ENCODE measurements around the gene IFITM2. TPM values are rescaled to one million over a fixed set of nuclear protein-coding genes. Genes with fewer than 3 reads are reported as not detected.

Gene IFITM2
- total RNA-seq, 2 donors from 2014 or later: 96.6 to 149 TPM

DNA sequence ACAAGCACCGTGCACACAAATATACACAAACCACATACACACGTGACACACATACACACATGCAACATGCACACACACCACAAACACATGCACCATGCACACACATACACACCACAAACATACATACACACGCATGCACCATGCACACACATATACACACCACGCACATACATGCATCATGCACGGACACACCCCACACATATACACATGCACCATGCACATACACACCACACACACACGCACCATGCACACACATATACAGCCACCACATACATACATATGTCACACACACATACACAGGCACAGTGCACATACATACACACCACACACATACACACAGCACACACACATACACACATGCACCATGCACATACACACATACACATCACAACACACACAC is 49.0 kb downstream of the IFITM2 start:
- Histone ChIP-seq H3K9me3 (no peaks in the 10 kb centered on the region), H3K36me3 (no peaks in the 10 kb centered on the region), H3K4me1 (replicated peaks) (no peaks in the 10 kb centered on the region), H3K4me3 (no peak overlapping the region), H3K27ac (no peak overlapping the region), H3K27me3 (replicated peaks; ENCODE audit: insufficient read depth) (no peaks in the 10 kb centered on the region)
- TF ChIP-seq POLR2AphosphoS5 (IDR thresholded peaks at IDR 0.05): no peak
- no peak for TF ChIP-seq POLR2A (IDR thresholded peaks at IDR 0.05)
- TF ChIP-seq, protein P1, sequence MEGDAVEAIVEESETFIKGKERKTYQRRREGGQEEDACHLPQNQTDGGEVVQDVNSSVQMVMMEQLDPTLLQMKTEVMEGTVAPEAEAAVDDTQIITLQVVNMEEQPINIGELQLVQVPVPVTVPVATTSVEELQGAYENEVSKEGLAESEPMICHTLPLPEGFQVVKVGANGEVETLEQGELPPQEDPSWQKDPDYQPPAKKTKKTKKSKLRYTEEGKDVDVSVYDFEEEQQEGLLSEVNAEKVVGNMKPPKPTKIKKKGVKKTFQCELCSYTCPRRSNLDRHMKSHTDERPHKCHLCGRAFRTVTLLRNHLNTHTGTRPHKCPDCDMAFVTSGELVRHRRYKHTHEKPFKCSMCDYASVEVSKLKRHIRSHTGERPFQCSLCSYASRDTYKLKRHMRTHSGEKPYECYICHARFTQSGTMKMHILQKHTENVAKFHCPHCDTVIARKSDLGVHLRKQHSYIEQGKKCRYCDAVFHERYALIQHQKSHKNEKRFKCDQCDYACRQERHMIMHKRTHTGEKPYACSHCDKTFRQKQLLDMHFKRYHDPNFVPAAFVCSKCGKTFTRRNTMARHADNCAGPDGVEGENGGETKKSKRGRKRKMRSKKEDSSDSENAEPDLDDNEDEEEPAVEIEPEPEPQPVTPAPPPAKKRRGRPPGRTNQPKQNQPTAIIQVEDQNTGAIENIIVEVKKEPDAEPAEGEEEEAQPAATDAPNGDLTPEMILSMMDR (IDR thresholded peaks at IDR 0.05): no peak
- no peak for DNase-seq (ENCODE audit: low spot score)
- WGBS: 78% methylated on average over 6 of the region's 6 CpGs
- intact Hi-C loops (cut with DNase I): loop anchor here (5.0 kb wide), 3 partner anchors 49 to 154 kb away; partner anchors contain the start of genes IFITM2, PSMD13 and SIRT3

DNA sequence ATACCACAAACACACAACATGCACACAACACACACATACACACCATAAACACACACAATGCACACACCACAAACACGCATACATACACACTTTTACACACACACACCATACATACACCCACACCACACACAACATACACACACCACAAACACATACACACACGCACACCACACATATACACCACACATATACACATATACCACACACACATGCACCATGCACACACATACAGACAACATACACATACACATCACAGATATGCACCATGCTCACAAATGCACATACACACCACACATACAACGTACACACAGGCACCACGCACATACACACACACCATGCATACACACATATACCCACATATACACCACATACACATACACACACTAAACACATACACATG is 50.0 kb downstream of the IFITM2 start:
- intact Hi-C loops (cut with DNase I): loop anchor here (5.0 kb wide), 3 partner anchors 50 to 155 kb away; partner anchors contain the start of genes IFITM2, PSMD13 and SIRT3
- TF ChIP-seq POLR2A (IDR thresholded peaks at IDR 0.05): no peak
- no peak for TF ChIP-seq POLR2AphosphoS5 (IDR thresholded peaks at IDR 0.05)
- TF ChIP-seq, protein P1 (IDR thresholded peaks at IDR 0.05): no peak

DNA sequence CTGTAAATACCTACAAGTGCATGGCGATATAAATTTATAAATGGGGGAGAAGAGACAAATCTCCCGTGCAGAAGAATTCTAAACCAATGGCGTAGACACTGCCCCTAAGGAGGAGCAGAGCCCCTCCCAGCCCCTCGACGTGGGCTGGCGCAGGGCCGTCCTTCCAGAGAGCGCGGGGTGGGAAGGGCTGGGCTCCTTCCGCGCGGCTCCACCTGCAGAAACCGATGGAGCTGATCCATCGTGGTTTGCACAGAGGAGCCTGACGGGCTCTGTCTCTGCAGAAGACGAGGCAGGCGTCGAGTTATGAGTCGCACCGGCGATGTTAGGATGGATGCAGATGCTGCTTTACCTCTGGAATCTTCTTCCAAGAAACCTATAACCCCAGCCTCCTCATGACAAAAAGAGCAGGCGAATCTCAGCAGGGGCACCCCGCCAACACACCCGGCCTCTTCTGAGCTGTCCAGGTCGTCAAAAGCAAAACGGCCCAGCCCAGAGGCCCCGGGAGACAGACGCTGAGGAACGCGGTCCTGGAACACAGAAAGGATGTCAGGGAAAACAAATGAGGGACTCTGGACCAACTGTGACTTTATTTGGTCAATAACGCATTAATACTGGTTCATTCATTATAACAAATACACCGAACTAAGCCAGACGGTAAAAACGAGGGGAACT is 50.6 kb downstream of the IFITM2 start:
- TF ChIP-seq POLR2AphosphoS5 (IDR thresholded peaks at IDR 0.05): no peak
- TF ChIP-seq, protein P1 (IDR thresholded peaks at IDR 0.05): no peak
- TF ChIP-seq POLR2A (IDR thresholded peaks at IDR 0.05): no peak
- no peak for DNase-seq (ENCODE audit: low spot score)
- Histone ChIP-seq H3K4me1 (replicated peaks) (no peaks in the 10 kb centered on the region), H3K9me3 (no peaks in the 10 kb centered on the region), H3K27ac (no peak overlapping the region), H3K4me3 (no peak overlapping the region), H3K27me3 (replicated peaks; ENCODE audit: insufficient read depth) (no peaks in the 10 kb centered on the region), H3K36me3 (no peaks in the 10 kb centered on the region)
- WGBS: 40% methylated on average over 34 of the region's 34 CpGs
- intact Hi-C loops (cut with DNase I): loop anchor here (5.0 kb wide), 3 partner anchors 51 to 156 kb away; partner anchors contain the start of genes IFITM2, PSMD13 and SIRT3

More for the DNA sequence above, 50.0 kb downstream of the IFITM2 start:
- H3K27ac ChIP-seq: no peak overlapping the region
- H3K4me3 ChIP-seq: no peak overlapping the region
- no peaks in the 10 kb centered on the region for H3K36me3 ChIP-seq
- no peak for DNase-seq (ENCODE audit: low spot score)
- no peaks in the 10 kb centered on the region for H3K27me3 ChIP-seq (replicated peaks; ENCODE audit: insufficient read depth)
- no peaks in the 10 kb centered on the region for H3K4me1 ChIP-seq (replicated peaks)
- no peaks in the 10 kb centered on the region for H3K9me3 ChIP-seq
- WGBS: 98% methylated on average over 4 of the region's 4 CpGs

Small RNA genes within 50 kb of the gene (small RNA-seq; reads per million reads assigned to genes)
- gene AC136475.6: 0 reads per million in 2 donors

Other genes with a start within 250 kb of the IFITM2 start
- gene SCGB1C1, start 114.7 kb upstream of the IFITM2 start, total RNA-seq: not detected
- gene BET1L, start 100.4 kb upstream of the IFITM2 start, total RNA-seq: 10 to 100 TPM; 52.1 to 54.8 TPM
- gene RIC8A, start 100.1 kb upstream of the IFITM2 start, total RNA-seq: 100 to 1,000 TPM in 1 of 2 donors, 10 to 100 TPM in 1; 82.3 to 114 TPM
- gene SIRT3, start 71.5 kb upstream of the IFITM2 start, total RNA-seq: 10 to 100 TPM; 21.5 to 32.5 TPM
- 100 to 1,000 TPM in 1 of 2 donors, 10 to 100 TPM in 1; 87.4 to 129 TPM for gene PSMD13, start 70.8 kb upstream of the IFITM2 start, total RNA-seq
- gene NLRP6, start 29.4 kb upstream of the IFITM2 start, total RNA-seq: 1 to 10 TPM in 1 of 2 donors, under 1 TPM in 1; 0.18 to 2.7 TPM
- gene PGGHG, start 18.7 kb upstream of the IFITM2 start, total RNA-seq: 10 to 100 TPM; 18.4 to 63.1 TPM
- gene IFITM5, start 8.3 kb upstream of the IFITM2 start, total RNA-seq: not detected
- gene IFITM1, start 6.2 kb downstream of the IFITM2 start, total RNA-seq: 100 to 1,000 TPM in 1 of 2 donors, 10 to 100 TPM in 1; 73.9 to 182 TPM
- 100 to 1,000 TPM; 123 to 477 TPM for gene IFITM3, start 13.0 kb downstream of the IFITM2 start, total RNA-seq
- 10 to 100 TPM in 1 of 2 donors, 1 to 10 TPM in 1; 5.8 to 14.2 TPM for gene B4GALNT4, start 61.7 kb downstream of the IFITM2 start, total RNA-seq
- 10 to 100 TPM; 58.6 to 88.4 TPM for gene PKP3, start 86.4 kb downstream of the IFITM2 start, total RNA-seq
- gene SIGIRR, start 107.2 kb downstream of the IFITM2 start, total RNA-seq: 10 to 100 TPM; 40.4 to 75.6 TPM
- gene ANO9, start 134.2 kb downstream of the IFITM2 start, total RNA-seq: 1 to 10 TPM; 8.4 to 9.1 TPM
- gene PTDSS2, start 142.5 kb downstream of the IFITM2 start, total RNA-seq: 10 to 100 TPM; 46.3 to 50.3 TPM
- gene RNH1, start 199.4 kb downstream of the IFITM2 start, total RNA-seq: 100 to 1,000 TPM; 221 to 272 TPM
- 10 to 100 TPM; 47.0 to 62.8 TPM for gene HRAS, start 227.8 kb downstream of the IFITM2 start, total RNA-seq
- gene LRRC56, start 229.7 kb downstream of the IFITM2 start, total RNA-seq: 1 to 10 TPM; 1.9 to 9.1 TPM